Prostate gland (tissue), 2 donors: ENCODE results near the gene ARL13A.

ENCODE experiments used
- POLR2A ChIP-seq: fragments of 450-650 bp; IDR thresholded peaks from one replicate; pipeline ENCODE4 v1.6.1; 2016; ENCODE audit warnings: antibody characterized with exemption, mild to moderate bottlenecking
- POLR2AphosphoS5 ChIP-seq: sonication (generic); formaldehyde crosslinking; IDR thresholded peaks from one replicate; pipeline ENCODE4 v1.6.1; 2017; ENCODE audit warnings: antibody characterized with exemption
- TF ChIP-seq, protein P1 (sequence below), 4 experiments: fragments of 200-600 bp in 2 of 4; fragments of 450-650 bp in 2 of 4; sonication (generic) in 2 of 4; IDR thresholded peaks; 1 replicate in 3 of 4; 2 replicates in 1 of 4; pipeline ENCODE4 v1.5.1; 2016 to 2019; ENCODE audit warnings: antibody characterized with exemption in 4 of 4, mild to moderate bottlenecking in 2 of 4, moderate library complexity in 2 of 4

DNA sequence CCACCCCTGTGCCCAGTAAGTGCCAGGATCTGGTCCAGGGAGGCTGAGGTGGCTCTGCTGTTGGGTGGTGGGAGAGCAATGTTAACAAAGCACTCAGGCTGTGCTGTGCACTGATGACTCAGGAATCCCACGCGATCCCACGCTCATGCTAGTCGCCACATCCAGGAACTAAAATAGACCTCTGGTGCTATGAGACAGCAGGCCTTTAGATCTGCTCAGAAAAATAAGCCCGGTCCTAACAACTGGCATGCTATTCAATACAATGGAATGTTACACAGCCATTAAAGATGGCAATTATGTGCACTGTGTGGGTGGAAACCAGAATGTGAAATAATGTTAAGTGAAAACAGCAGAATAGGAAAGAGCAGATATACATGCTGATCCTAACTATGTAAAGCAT, 26.0 kb downstream of the ARL13A start:
- TF ChIP-seq, protein P1, sequence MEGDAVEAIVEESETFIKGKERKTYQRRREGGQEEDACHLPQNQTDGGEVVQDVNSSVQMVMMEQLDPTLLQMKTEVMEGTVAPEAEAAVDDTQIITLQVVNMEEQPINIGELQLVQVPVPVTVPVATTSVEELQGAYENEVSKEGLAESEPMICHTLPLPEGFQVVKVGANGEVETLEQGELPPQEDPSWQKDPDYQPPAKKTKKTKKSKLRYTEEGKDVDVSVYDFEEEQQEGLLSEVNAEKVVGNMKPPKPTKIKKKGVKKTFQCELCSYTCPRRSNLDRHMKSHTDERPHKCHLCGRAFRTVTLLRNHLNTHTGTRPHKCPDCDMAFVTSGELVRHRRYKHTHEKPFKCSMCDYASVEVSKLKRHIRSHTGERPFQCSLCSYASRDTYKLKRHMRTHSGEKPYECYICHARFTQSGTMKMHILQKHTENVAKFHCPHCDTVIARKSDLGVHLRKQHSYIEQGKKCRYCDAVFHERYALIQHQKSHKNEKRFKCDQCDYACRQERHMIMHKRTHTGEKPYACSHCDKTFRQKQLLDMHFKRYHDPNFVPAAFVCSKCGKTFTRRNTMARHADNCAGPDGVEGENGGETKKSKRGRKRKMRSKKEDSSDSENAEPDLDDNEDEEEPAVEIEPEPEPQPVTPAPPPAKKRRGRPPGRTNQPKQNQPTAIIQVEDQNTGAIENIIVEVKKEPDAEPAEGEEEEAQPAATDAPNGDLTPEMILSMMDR (IDR thresholded peaks at IDR 0.05), result no peak
- no peak for TF ChIP-seq POLR2AphosphoS5
- TF ChIP-seq POLR2A, result no peak
